IMR-90 (cell line): ENCODE data around the gene LSM7. TPM values are rescaled to one million over a fixed set of nuclear protein-coding genes. Genes with fewer than 3 reads are reported as not detected.

Experiments
- ATAC-seq: fragments of 200-7000 bp; cut with Tn5 transposase; 2 replicates; pipeline ENCODE4 v1.9.1; 2020; ENCODE audit warnings: low read depth, mild to moderate bottlenecking, moderate library complexity
- BruUV-seq: library from RNA; stranded (reverse); fragments of 400-500 nt; replicated peaks from 2 replicates; lab custom pipeline; 2021; lab: Mats Ljungman, UMichigan
- CTCF ChIA-PET: fragments of 300-600 bp; formaldehyde crosslinking; extraction: SDS; loops from one replicate; lab custom pipeline; 2021; ENCODE audit warnings: antibody characterized with exemption; lab: Yijun Ruan, JAX
- POLR2A ChIA-PET: fragments of 300-600 bp; sonication (Branson Sonifier 250); formaldehyde crosslinking; loops from one replicate; lab custom pipeline; 2022; ENCODE audit warnings: antibody characterized with exemption; ENCODE audit not compliant: unreplicated experiment; lab: Charles Lee
- DNase-seq: peaks from one replicate; pipeline ENCODE4 v3.0.0; 2013
- H2AFZ ChIP-seq: replicated peaks from 2 replicates; pipeline ENCODE3; 2013; ENCODE audit warnings: low read length, mild to moderate bottlenecking; ENCODE audit not compliant: poor library complexity
- H2AK5ac ChIP-seq: 2 replicates; pipeline ENCODE4 v1.6.1; 2013; ENCODE audit warnings: low read depth, low read length, inconsistent platforms
- H2AK9ac ChIP-seq: replicated peaks from 2 replicates; pipeline ENCODE3; 2013; ENCODE audit warnings: mild to moderate bottlenecking, low read depth, low read length, moderate library complexity; ENCODE audit not compliant: poor library complexity
- H2BK120ac ChIP-seq: 2 replicates; pipeline ENCODE4 v1.6.1; 2013; ENCODE audit warnings: low read depth, low read length, inconsistent platforms
- H2BK15ac ChIP-seq: 3 replicates; pipeline ENCODE4 v1.6.1; 2013; ENCODE audit warnings: low read depth, low read length, inconsistent platforms
- H2BK20ac ChIP-seq: 2 replicates; pipeline ENCODE4 v1.6.1; 2013; ENCODE audit warnings: low read depth, mild to moderate bottlenecking, inconsistent platforms, low read length, moderate library complexity
- H2BK5ac ChIP-seq: 2 replicates; pipeline ENCODE4 v1.6.1; 2013; ENCODE audit warnings: mild to moderate bottlenecking, low read depth, low read length, inconsistent platforms; ENCODE audit not compliant: poor library complexity, severe bottlenecking
- H3K14ac ChIP-seq: replicated peaks from 2 replicates; pipeline ENCODE4 v1.6.1; 2013; ENCODE audit warnings: low read depth, low read length, inconsistent platforms
- H3K18ac ChIP-seq: 2 replicates; pipeline ENCODE4 v1.6.1; 2013; ENCODE audit warnings: low read depth, low read length, control low read depth
- H3K23ac ChIP-seq: 2 replicates; pipeline ENCODE4 v1.6.1; 2013; ENCODE audit warnings: low read depth, low read length, inconsistent platforms
- H3K27ac ChIP-seq: 2 replicates; pipeline ENCODE4 v1.5.1; 2013; ENCODE audit warnings: mild to moderate bottlenecking, control low read depth, low read length; ENCODE audit not compliant: insufficient read depth
- H3K27me3 ChIP-seq: 2 replicates; pipeline ENCODE4 v1.6.1; 2013; ENCODE audit warnings: low read length; ENCODE audit not compliant: control insufficient read depth, insufficient read depth
- H3K36me3 ChIP-seq: 2 replicates; pipeline ENCODE4 v1.6.1; 2013; ENCODE audit warnings: low read length, mixed read lengths; ENCODE audit not compliant: control insufficient read depth, insufficient read depth
- H3K4ac ChIP-seq: 2 replicates; pipeline ENCODE4 v1.6.1; 2013; ENCODE audit warnings: low read depth, low read length, inconsistent platforms
- H3K4me1 ChIP-seq: 2 replicates; pipeline ENCODE4 v1.6.1; 2013; ENCODE audit warnings: low read length, mixed read lengths; ENCODE audit not compliant: control insufficient read depth, insufficient read depth
- H3K4me2 ChIP-seq: 2 replicates; pipeline ENCODE4 v1.6.1; 2013; ENCODE audit warnings: low read depth, mild to moderate bottlenecking, control low read depth, low read length, moderate library complexity
- H3K4me3 ChIP-seq: 2 replicates; pipeline ENCODE4 v1.5.1; 2013; ENCODE audit warnings: low read depth, mild to moderate bottlenecking, control low read depth, low read length, moderate library complexity; ENCODE audit not compliant: insufficient read depth
- H3K56ac ChIP-seq: 2 replicates; pipeline ENCODE4 v1.6.1; 2013; ENCODE audit warnings: low read length, inconsistent platforms; ENCODE audit not compliant: insufficient read depth; ENCODE audit errors: extremely low read depth
- H3K79me1 ChIP-seq, 2 experiments: 2 replicates each; pipeline ENCODE4 v1.6.1; 2013; ENCODE audit warnings: low read length in 2 of 2, inconsistent platforms in 1 of 2, low read depth in 1 of 2
- H3K9ac ChIP-seq: 2 replicates; pipeline ENCODE4 v1.6.1; 2013; ENCODE audit warnings: low read depth, low read length, control low read depth
- H3K9me1 ChIP-seq: 2 replicates; pipeline ENCODE4 v1.6.1; 2013; ENCODE audit warnings: low read length, inconsistent platforms; ENCODE audit not compliant: insufficient read depth
- H3K9me3 ChIP-seq: 2 replicates; pipeline ENCODE4 v1.6.1; 2013; ENCODE audit warnings: low read length; ENCODE audit not compliant: control insufficient read depth, insufficient read depth
- H4K20me1 ChIP-seq: 2 replicates; pipeline ENCODE4 v1.6.1; 2013; ENCODE audit warnings: low read length, inconsistent platforms; ENCODE audit not compliant: insufficient read depth
- H4K5ac ChIP-seq: 2 replicates; pipeline ENCODE4 v1.6.1; 2013; ENCODE audit warnings: mild to moderate bottlenecking, low read depth, low read length, control low read depth
- H4K8ac ChIP-seq, 2 experiments: 2 replicates each; pipeline ENCODE4 v1.6.1; 2013; ENCODE audit warnings: low read depth in 2 of 2, low read length in 2 of 2, control low read depth in 1 of 2, inconsistent platforms in 1 of 2
- H4K91ac ChIP-seq: 2 replicates; pipeline ENCODE4 v1.6.1; 2013; ENCODE audit warnings: low read depth, low read length, inconsistent platforms; ENCODE audit not compliant: insufficient read depth
- BHLHE40 ChIP-seq: fragments of 150-350 bp; IDR thresholded peaks from 2 replicates; pipeline ENCODE4 v1.6.1; 2016; ENCODE audit warnings: mild to moderate bottlenecking, low read depth, low read length
- CEBPB ChIP-seq: IDR thresholded peaks from 2 replicates; pipeline ENCODE4 v1.6.1; 2012; ENCODE audit warnings: low read depth, low read length, improper control_type of control experiment
- CHD1 ChIP-seq: IDR thresholded peaks from 2 replicates; pipeline ENCODE4 v1.6.1; 2012; ENCODE audit warnings: low read depth, low read length, improper control_type of control experiment
- ELK1 ChIP-seq: fragments of 150-350 bp; IDR thresholded peaks from 2 replicates; pipeline ENCODE4 v1.6.1; 2016; ENCODE audit warnings: low read depth, mild to moderate bottlenecking, low read length, moderate library complexity, borderline replicate concordance
- FOS ChIP-seq: fragments of 150-350 bp; IDR thresholded peaks from 2 replicates; pipeline ENCODE4 v1.6.1; 2016; ENCODE audit warnings: low read depth, low read length
- MAFK ChIP-seq: IDR thresholded peaks from 2 replicates; pipeline ENCODE4 v1.6.1; 2012; ENCODE audit warnings: low read depth, low read length, improper control_type of control experiment
- MAZ ChIP-seq: IDR thresholded peaks from 2 replicates; pipeline ENCODE4 v1.6.1; 2012; ENCODE audit warnings: low read depth, mild to moderate bottlenecking, low read length, improper control_type of control experiment, moderate library complexity, borderline replicate concordance
- MXI1 ChIP-seq: IDR thresholded peaks from 2 replicates; pipeline ENCODE4 v1.6.1; 2012; ENCODE audit warnings: low read depth, mild to moderate bottlenecking, low read length, moderate library complexity, borderline replicate concordance
- NFE2L2 ChIP-seq: fragments of 150-350 bp; IDR thresholded peaks from 2 replicates; pipeline ENCODE4 v1.6.1; 2016; ENCODE audit warnings: low read depth, mild to moderate bottlenecking, low read length
- POLR2A ChIP-seq: IDR thresholded peaks from 2 replicates; pipeline ENCODE4 v1.6.1; 2012; ENCODE audit warnings: mild to moderate bottlenecking, low read depth, low read length
- RAD21 ChIP-seq: IDR thresholded peaks from 2 replicates; pipeline ENCODE4 v1.6.1; 2012; ENCODE audit warnings: low read length, improper control_type of control experiment
- RCOR1 ChIP-seq: IDR thresholded peaks from 2 replicates; pipeline ENCODE4 v1.6.1; 2012; ENCODE audit warnings: mild to moderate bottlenecking, low read length, improper control_type of control experiment; ENCODE audit not compliant: insufficient replicate concordance
- RFX5 ChIP-seq: IDR thresholded peaks from 2 replicates; pipeline ENCODE4 v1.8.0; 2012; ENCODE audit warnings: low read depth, mild to moderate bottlenecking, low read length, moderate library complexity
- SMC3 ChIP-seq: fragments of 150-350 bp; IDR thresholded peaks from 2 replicates; pipeline ENCODE4 v1.6.1; 2016; ENCODE audit warnings: low read depth, mild to moderate bottlenecking, antibody characterized with exemption, low read length, moderate library complexity
- WGBS, 2 experiments: methylation state at CpG; one replicate each; pipeline versions ENCODE4 v1.1.5 to v1.1.7; 2013; ENCODE audit warnings: missing lambda C conversion rate in 2 of 2; ENCODE audit not compliant: insufficient read length in 1 of 2; ENCODE audit errors: extremely low coverage in 2 of 2; 5-methylcytosine and 5-hydroxymethylcytosine counted together
- dilution Hi-C: fragments of 300-500 bp; cut with HindIII; formaldehyde crosslinking; loops from one replicate; pipeline ENCODE4 v1.14.3; 2018; ENCODE audit warnings: low sequenced_read_pairs; ENCODE audit not compliant: unreplicated experiment
- in situ Hi-C: fragments of 300-500 bp; cut with MboI; formaldehyde crosslinking; loops from 3 replicates; pipeline ENCODE4 v1.14.3; 2019; ENCODE audit warnings: low sequenced_read_pairs, inconsistent platforms, mixed read lengths
- intact Hi-C: fragments of 100-400 bp; cut with micrococcal nuclease; formaldehyde crosslinking; loops from 2 replicates; pipeline ENCODE4 v1.10.0; 2022
- polyA plus RNA-seq, 3 experiments: library from polyadenylated mRNA; depleted of rRNA; stranded (reverse); fragments of >200 nt; gene quantifications; 2 replicates each; pipeline ENCODE4 v1.2.3, GENCODE V29; 2012; ENCODE audit warnings: low replicate concordance in 1 of 3
- total RNA-seq: library from RNA; depleted of rRNA; stranded (reverse); fragments of >200 nt; gene quantifications from 2 replicates; pipeline ENCODE4 v1.2.3, GENCODE V29; 2012
- TF ChIP-seq, protein P1 (sequence below): fragments of 150-350 bp; IDR thresholded peaks from 2 replicates; pipeline ENCODE4 v1.6.1; 2017; ENCODE audit warnings: mild to moderate bottlenecking, antibody characterized with exemption, low read length, low read depth

Gene LSM7
- total and polyA plus RNA-seq, 2 of the 4 experiments (the other 2 are of a cell fraction) = 145 to 708 TPM

DNA sequence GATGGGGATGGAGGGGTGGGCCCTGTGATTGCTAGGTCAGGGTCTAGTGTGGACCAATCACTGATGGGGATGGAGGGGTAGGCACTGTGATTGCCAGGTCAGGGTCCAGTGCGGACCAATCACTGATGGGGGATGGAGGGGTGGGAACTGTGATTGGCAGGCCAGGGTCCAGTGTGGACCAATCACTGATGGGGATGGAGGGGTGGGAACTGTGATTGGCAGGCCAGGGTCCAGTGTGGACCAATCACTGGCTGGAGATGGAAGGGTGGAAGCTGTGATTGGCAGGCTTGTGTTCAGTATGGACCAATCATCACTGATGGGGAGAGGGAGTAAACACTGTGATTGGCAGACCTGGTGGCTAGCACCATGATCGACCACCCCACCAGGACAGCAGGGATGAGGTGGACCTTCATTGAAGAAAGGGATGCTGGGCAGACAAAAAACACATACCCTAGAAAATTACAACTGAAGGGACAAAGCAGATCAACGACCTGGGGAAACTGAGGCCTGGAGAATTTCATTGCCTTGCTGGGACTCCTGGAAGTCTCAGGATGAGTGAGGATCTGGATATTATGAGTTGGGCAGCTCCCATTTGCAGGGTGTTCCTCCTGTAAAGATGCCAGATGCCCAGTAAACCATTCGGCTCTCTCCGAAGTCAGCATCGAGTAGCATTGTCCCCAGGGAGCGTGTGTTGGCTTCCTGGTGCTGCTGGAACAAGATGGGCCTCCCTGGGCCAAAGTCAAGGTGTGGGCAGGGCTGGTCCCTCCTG, 47.2 kb upstream of the LSM7 start:
- dilution Hi-C loops (no loop called here), in situ Hi-C loops (no loop called here), intact Hi-C loops (no loop called here)
- 83% methylated on average over 4 of the region's 7 CpGs; no CpG with 5 or more reads in 1 of the 2 experiments for WGBS, 2 experiments
- H4K8ac ChIP-seq = no peak overlapping the region
- POLR2A ChIA-PET = no interaction called here
- peaks cover 4% of the 10 kb centered on the region; the same call in 1 of the 2 replicates for H3K27me3 ChIP-seq
- H2AK9ac ChIP-seq = no peak overlapping the region
- H3K4me3 ChIP-seq = no peak overlapping the region
- DNase-seq (no peak), ATAC-seq (no peak)
- no peak overlapping the region for H4K5ac ChIP-seq
- H3K4ac ChIP-seq = no peak overlapping the region
- no peaks in the 10 kb centered on the region for H4K20me1 ChIP-seq
- H3K4me1 ChIP-seq = no peaks in the 10 kb centered on the region; the same call in 1 of the 2 replicates
- no peaks in the 10 kb centered on the region for H3K36me3 ChIP-seq
- H3K9ac ChIP-seq = no peak overlapping the region
- no peak overlapping the region for H2BK15ac ChIP-seq
- H3K9me3 ChIP-seq = peaks cover 5% of the 10 kb centered on the region
- CTCF ChIA-PET = no interaction called here
- H3K14ac ChIP-seq = no peak overlapping the region
- H3K56ac ChIP-seq = no peak overlapping the region
- H2BK120ac ChIP-seq = no peak overlapping the region
- H3K18ac ChIP-seq = no peak overlapping the region
- no peak overlapping the region for H2AFZ ChIP-seq
- H3K9me1 ChIP-seq = no peaks in the 10 kb centered on the region; the same call in 1 of the 2 replicates
- no peak overlapping the region for H2AK5ac ChIP-seq
- no peaks in the 10 kb centered on the region for H3K79me1 ChIP-seq
- no peak overlapping the region for H3K4me2 ChIP-seq
- no peak overlapping the region for H2BK5ac ChIP-seq
- no peak overlapping the region for H2BK20ac ChIP-seq
- no TSS peak for BruUV-seq
- H4K91ac ChIP-seq = no peak overlapping the region
- no peak overlapping the region for H3K27ac ChIP-seq
- H3K23ac ChIP-seq = no peak overlapping the region
- no peak for TF ChIP-seq CHD1
- TF ChIP-seq SMC3 = no peak
- TF ChIP-seq RFX5 = no peak
- no peak for TF ChIP-seq MXI1
- TF ChIP-seq RAD21 = no peak
- TF ChIP-seq POLR2A = no peak
- no peak for TF ChIP-seq ELK1
- no peak for TF ChIP-seq FOS
- no peak for TF ChIP-seq BHLHE40
- TF ChIP-seq MAZ = no peak
- TF ChIP-seq, protein P1, sequence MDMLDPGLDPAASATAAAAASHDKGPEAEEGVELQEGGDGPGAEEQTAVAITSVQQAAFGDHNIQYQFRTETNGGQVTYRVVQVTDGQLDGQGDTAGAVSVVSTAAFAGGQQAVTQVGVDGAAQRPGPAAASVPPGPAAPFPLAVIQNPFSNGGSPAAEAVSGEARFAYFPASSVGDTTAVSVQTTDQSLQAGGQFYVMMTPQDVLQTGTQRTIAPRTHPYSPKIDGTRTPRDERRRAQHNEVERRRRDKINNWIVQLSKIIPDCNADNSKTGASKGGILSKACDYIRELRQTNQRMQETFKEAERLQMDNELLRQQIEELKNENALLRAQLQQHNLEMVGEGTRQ = no peak
- no peak for TF ChIP-seq NFE2L2
- TF ChIP-seq CEBPB = no peak
- TF ChIP-seq MAFK = no peak
- TF ChIP-seq RCOR1 = no peak
